GM21423 (cell line): Measurements from ENCODE around the gene PIGU.
"Not testable (repeated sequence)": the region's sequence is repeated elsewhere in the genome, so short reads cannot be mapped to it uniquely, and the experiment has no call there.

ENCODE experiments used
- ATAC-seq: cut with Tn5 transposase; IDR thresholded peaks from one replicate; pipeline ENCODE4 v1.9.1; 2021; ENCODE audit warnings: mild to moderate bottlenecking, moderate library complexity; ENCODE audit not compliant: unreplicated experiment

Gene PIGU

GRCh38 chr20:34676642-34677373 lies at the start of gene PIGU:
Gene PIGU, minus strand, starts transcription at chr20:34677092. Its CDS starts 7 bp downstream, at chr20:34677085.
- ATAC-seq, result peak; percentile 97

GRCh38 chr20:34724172-34724571 lies 47.3 kb upstream of the PIGU start:
- no peak for ATAC-seq

DNA sequence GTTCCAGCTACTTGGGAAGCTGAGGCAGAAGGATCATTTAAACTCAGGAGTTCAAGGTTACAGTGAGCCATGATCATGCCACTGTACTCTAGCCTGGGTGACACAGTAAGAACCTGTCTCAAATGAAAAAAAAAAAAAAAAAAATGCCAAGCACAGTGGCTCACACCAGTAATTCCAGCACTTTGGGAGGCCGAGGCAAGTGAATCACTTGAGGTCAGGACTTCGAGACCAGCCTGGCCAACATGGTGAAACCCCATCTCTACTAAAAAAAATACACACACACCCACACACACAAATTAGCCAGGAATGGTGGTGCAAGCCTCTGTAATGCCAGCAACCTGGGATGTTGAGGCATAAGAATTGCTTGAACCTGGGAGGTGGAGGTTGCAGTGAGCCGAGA lies 45.7 kb upstream of the PIGU start:
- not testable (repeated sequence) for ATAC-seq

- no peak for ATAC-seq
Measured at GRCh38 chr20:34720266-34720665, 43.4 kb upstream of the PIGU start.

DNA sequence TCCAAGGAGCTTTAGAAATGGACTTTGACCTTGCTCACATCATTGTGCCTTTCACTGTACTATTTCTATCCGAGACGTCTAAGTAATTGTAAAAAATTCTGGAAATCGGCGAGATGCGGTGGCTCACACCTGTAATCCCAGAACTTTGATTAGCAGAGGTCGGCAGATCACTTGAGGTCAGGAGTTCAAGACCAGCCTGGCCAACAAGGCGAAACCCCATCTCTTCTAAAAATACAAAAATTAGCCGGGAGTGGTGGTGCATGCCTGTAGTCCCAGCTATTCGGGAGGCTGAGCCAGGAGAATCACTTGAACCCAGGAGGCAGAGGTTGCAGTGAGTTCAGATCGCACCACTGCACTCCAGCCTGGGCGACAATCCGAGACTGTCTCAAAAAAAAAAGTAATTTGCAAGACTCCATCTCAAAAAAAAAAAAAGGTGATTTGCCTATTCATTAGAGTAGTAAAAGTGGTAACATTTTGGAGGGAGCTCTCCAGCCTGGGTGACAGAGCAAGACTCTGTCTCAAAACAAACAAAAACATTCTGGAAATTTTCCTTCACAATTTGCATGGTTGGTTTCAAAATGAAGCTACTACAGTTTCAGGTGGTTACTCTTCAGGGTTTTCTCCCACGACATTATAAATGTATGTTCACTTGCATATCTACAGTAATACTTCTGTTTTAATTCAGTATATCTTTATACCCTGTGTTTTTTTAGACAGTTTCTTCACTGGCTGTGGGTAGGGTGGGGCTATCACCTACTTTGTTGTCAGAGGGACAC lies 42.5 kb upstream of the PIGU start:
- peak; percentile 84 for ATAC-seq

DNA sequence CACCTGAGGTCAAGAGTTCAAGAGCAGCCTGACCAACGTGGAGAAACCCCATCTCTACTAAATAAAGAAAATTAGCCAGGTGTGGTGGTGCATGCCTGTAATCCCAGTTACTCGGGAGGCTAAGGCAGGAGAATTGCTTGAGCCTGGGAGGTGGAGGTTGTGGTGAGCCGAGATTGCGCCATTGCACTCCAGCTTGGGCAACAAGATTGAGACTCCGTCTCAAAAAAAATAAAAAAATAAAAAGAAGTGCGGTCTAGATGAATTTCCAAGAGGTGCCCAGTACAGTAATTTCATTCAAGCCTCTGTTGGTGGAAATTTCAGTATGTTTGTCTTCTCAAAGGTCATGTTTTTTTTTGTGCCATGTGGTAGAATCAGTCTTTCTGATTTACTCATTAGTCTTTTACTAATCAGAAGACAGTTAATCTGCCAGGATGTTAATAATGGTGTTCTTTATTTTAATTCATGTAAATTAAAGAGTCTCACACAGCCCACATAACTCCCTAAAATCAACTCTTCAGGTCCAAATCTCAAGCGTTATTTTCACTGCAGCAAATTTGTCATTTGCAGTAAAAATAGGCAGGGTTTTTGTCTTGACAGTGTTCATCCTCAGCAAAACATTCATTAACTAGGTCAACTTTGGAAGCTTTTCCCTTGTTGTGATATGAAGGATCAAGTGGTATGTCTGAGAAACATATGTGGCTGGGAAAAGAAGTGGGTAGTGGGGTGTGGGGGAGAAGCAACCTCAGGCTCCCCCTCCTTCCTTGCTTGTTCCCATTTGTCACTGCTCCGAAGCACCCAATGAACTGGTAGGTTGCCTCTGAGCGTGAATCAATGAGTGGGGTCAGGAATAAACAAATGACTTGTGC lies 40.6 kb upstream of the PIGU start:
- no peak for ATAC-seq

DNA sequence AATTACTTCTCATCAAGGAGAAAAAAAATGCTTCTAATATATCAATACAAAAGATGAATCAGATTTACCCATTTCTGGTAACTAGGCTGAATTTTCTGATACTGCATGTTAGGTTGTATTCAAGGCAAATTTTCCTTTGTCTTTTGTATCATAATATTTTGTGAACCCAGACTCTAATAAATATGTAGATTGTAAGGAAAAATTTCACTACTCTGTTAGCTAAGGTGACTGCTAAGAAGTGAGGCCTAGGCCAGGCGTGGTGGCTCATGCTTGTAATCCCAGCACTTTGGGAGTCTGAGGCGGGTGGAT lies 40.0 kb upstream of the PIGU start:
- no peak for ATAC-seq

- ATAC-seq, result no peak
Measured at GRCh38 chr20:34715384-34715783, 38.5 kb upstream of the PIGU start.

- ATAC-seq, result not testable (repeated sequence)
Measured at GRCh38 chr20:34713944-34714515, 37.1 kb upstream of the PIGU start.

DNA sequence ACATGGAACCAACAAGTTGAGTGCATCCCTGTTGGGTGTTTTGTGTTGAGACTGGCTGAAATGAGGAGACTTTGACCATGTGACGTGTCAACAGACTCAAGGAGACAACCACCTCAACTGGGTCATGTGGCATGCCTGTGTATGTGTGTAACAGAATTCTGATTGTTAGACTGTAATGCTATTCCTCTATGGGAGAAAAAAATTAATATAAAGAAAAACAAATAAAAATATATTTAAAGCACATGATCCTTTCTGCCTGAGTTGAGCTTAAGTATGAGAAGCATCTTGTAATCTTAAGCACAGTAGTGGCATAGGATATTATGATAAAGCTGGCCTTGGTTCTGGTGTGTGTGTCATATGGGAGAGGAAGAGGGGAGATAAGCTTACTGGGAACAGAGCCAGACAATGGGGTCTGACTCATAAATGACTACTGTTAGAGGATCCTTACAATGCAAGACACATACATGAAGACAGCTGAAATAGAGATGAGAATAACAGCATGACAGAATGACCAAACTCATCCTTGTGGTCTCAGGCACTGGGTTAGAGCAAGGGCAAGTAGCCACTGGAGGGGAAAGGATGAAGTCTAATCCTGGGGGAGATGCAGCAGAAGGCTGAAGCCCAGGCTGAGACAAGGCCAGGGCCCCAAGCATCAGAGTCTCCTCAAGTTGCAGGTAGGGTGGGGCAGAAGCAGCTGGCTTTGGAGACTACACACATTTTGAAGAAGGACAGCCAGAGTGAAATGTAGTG lies 36.5 kb upstream of the PIGU start:
- no peak for ATAC-seq

DNA sequence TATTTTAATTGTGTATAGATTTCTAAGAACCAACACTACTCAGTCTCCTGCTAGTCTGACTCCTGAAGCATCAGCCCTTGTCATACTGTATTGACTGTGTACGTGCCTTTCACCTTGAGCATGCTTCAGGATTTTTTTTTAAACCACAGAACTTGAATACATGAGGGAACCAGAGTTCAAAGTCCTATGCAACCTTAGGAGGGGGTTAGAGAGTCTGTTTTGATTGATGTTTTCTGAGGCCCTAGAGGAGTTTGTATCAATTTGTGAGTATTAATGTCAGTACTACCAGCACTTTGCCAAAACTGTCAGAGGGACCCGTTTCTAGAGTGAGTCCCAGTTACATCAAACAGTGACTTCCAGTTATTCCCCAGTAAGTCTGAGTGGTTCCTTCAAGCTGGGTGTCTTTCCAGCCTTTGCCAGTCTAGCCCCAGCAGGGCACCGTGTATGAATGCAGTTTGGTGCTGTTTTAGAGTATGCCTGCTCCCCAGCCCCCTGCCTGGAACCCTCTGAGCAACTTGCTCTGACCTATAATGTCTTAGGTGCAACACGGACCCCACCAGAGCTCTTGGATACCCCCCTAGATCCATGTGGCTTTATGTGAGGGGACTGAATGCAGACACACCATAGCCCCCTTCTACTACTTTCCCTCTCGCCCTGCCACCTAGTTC lies 35.8 kb upstream of the PIGU start:
- ATAC-seq, result no peak

- no peak for ATAC-seq
Measured at GRCh38 chr20:34711813-34712430, 35.0 kb upstream of the PIGU start.

DNA sequence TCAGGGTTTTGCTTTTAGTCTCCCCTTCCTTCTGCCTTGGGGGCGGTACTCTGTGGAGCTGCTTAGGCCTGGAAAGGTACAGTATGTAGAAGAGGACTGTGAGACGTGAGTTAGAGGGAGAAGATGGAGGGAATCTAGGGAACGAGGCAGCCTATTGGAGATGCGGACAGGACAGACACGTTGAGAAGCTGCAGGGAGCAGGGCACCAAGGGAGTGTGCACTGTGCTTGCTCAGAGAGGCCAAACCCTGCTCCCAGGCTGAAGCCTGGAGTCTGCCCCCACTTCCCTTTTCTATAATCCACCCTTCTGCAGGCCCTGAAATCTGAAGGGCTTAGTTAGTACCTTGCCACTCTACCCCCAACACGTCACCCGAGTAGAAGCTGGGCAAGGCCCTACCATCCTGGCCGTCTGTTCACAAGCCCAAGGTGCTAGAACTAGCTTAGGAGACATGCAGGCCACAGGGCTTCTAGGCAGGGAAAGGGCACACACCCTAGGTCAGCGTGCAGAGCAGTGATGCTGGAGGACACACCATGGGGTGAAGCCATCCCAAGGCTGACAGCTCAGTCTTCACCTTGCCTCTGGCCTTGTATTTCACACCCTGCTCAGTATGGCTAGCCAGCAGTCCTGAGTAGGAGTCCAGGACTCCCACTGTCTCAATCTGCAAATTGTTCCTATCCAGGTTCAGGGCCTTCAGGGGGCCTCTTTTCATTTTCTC lies 34.1 kb upstream of the PIGU start:
- no peak for ATAC-seq

DNA sequence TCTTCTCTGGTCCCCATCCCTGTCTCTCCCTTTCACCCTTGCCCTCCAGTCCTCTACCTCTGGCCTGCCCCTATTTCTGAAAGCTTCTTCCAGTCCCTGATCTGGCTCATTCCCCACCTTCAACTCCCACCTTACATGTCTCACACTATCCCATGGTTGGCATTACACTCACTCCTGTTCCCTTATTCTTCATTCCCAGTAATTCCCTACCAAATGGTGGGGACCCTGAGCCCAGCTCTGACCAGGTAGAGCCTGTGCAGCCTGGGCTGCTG lies 33.6 kb upstream of the PIGU start:
- ATAC-seq, result no peak

DNA sequence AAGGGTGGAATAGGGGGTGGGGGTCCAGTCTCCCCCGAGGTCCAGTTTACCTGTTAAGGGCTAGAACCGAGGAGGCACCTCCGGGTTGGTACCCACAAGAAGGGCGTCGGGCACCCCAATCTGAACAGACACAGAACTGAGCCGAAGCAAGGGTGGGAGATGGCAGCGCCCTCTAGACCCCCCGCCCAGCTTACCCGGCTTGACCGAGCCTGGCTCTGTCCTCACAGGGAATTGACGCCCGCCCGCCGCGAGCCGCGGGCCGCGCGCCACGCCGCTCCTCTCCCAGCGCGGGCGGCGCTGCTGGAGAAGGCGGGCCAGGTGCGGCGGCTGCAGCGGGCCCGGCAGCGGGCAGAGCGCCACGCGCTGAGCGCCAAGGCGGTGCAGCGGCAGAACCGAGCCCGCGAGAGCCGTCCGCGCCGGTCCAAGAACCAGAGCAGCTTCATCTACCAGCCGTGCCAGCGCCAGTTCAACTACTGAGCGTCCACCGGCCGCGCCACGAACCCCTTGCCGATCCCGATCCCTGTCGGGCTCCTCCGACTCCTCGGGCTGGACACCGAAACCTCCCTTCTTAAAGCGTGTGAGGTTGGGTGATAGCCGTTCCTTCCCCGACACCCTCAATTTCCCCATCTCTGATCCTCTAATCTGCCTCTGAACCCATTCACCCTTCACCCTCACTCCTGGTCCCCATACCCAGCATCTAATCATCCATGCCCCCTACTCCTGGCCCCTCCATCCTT lies 33.1 kb upstream of the PIGU start:
- peak; percentile 14 for ATAC-seq

GRCh38 chr20:34709044-34709830 lies 32.3 kb upstream of the PIGU start:
- peak; percentile 36 for ATAC-seq

- ATAC-seq, result peak; percentile 14
Measured at GRCh38 chr20:34708621-34709043, 31.7 kb upstream of the PIGU start.
